Psoas muscle (tissue), 8 donors: ENCODE results near the gene MBD3L3. TPM values are rescaled to one million over a fixed set of nuclear protein-coding genes. Genes with fewer than 3 reads are reported as not detected.
"Not testable (repeated sequence)": the region's sequence is repeated elsewhere in the genome, so short reads cannot be mapped to it uniquely, and the experiment has no call there.

Source experiments
- ATAC-seq, 4 donors: fragments of 200-7000 bp; cut with Tn5 transposase; one replicate each; pipeline ENCODE4 v1.9.1; 2020; ENCODE audit warnings: moderate library complexity in 3 of 4, mild to moderate bottlenecking in 2 of 4
- DNase-seq, 2 donors: peaks; one replicate each; pipeline ENCODE4 v3.0.0-alpha.2; 2020
- H3K27ac ChIP-seq: fragments of 200-600 bp; one replicate; pipeline ENCODE4 v1.8.0; 2022
- H3K27me3 ChIP-seq, 3 donors: fragments of 200-600 bp in 1 of 3; one replicate each; pipeline versions ENCODE4 v1.6.1 to v1.8.0; 2013 to 2022; ENCODE audit warnings: low read length in 2 of 3, mild to moderate bottlenecking in 2 of 3, moderate library complexity in 1 of 3; ENCODE audit not compliant: insufficient read depth in 3 of 3
- H3K36me3 ChIP-seq, 2 donors: fragments of 200-600 bp in 1 of 2; one replicate each; pipeline versions ENCODE4 v1.6.1 to v1.8.0; 2013 to 2022; ENCODE audit warnings: low read depth in 1 of 2, mild to moderate bottlenecking in 1 of 2, moderate library complexity in 1 of 2; ENCODE audit not compliant: insufficient read depth in 1 of 2
- H3K4me1 ChIP-seq: fragments of 200-600 bp; one replicate; pipeline ENCODE4 v1.8.0; 2022
- H3K4me3 ChIP-seq: fragments of 200-600 bp; one replicate; pipeline ENCODE4 v1.8.0; 2022; ENCODE audit warnings: mild to moderate bottlenecking
- H3K9me3 ChIP-seq: fragments of 200-600 bp; one replicate; pipeline ENCODE4 v1.8.0; 2022
- WGBS, 3 donors: extraction: QIAGEN DNeasy Blood & Tissue Kit; methylation state at CpG; one replicate each; pipeline versions ENCODE4 v1.1.6 to v1.1.7; 2013; 5-methylcytosine and 5-hydroxymethylcytosine counted together
- intact Hi-C, 2 donors: fragments of 100-400 bp; cut with DNase I; formaldehyde crosslinking; loops; one replicate each; pipeline versions ENCODE4 v1.11.0 to v1.14.2; 2022
- polyA plus RNA-seq, 3 donors: library from polyadenylated mRNA; stranded (reverse); fragments of 200-250 nt; gene quantifications; one replicate each; pipeline ENCODE4 v1.2.3, GENCODE V29; 2013
- total RNA-seq, 4 donors: library from RNA; stranded (reverse); fragmentation: NEBNext Ultra II Directional in 2 of 4; extraction: Animal tissue kit (Norgen Biotek cat#: 25700) in 2 of 4; gene quantifications; one replicate each; pipeline versions ENCODE4 v1.2.1 to v1.2.4, GENCODE V29; 2021 to 2023
- TF ChIP-seq, protein P1 (sequence below): fragments of 200-600 bp; IDR thresholded peaks from one replicate; pipeline ENCODE4 v1.8.0; 2022; ENCODE audit warnings: antibody characterized with exemption
- donor health status: healthy with polysubstance abuse.
- donor health status: DM: no; HTN: no; CAD: no; lungs with moderate emphysema.
- donor health status: Bipolar disorder and iron deficiency.
- donor health status: healthy.
- donor health status: DM: yes; HTN: yes; CAD: no.
- donor health status: DM: no; HTN: no; CAD: no.
- donor health status: DM: no; HTN: no; CAD: no.
- donor health status: DM: yes; HTN: yes; CAD: no.

Gene MBD3L3
- total and polyA plus RNA-seq, 7 donors, result not detected

DNA sequence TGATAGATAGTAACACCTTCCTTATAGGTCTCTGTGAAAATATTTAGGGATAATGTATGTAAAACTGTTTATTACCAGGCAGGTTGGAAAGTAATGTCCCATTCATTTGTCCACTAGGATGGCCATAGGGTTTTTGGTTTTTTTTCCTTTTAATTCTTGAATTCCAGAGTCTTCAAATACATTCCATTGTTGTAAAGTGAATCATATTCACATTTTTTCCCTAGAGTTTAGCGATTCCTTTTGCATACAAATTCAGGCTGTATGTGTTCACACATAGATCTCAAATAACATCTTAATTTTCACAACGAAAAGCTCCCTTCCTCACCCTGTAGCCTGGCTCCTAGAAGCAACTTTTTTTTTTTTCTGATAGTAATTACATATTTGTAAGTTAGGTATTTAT, 9.2 kb upstream of the MBD3L3 start:
- intact Hi-C loops, result loop anchor here in 1 of 2 donors (10.0 kb wide), 1 partner anchor 1767 kb away; the partner anchor contains the start of genes MBD3L1 and ZNF558
- Histone ChIP-seq H3K4me3 (no peak overlapping the region), H3K9me3 (no peaks in the 10 kb centered on the region), H3K36me3 (peaks cover 9 to 24% of the 10 kb centered on the region in 2 donors), H3K27me3 (peaks cover 0 to 1% (median 0%) of the 10 kb centered on the region in 3 donors), H3K27ac (no peak overlapping the region), H3K4me1 (peaks cover 7% of the 10 kb centered on the region)
- DNase-seq, result no peak
- TF ChIP-seq, protein P1, sequence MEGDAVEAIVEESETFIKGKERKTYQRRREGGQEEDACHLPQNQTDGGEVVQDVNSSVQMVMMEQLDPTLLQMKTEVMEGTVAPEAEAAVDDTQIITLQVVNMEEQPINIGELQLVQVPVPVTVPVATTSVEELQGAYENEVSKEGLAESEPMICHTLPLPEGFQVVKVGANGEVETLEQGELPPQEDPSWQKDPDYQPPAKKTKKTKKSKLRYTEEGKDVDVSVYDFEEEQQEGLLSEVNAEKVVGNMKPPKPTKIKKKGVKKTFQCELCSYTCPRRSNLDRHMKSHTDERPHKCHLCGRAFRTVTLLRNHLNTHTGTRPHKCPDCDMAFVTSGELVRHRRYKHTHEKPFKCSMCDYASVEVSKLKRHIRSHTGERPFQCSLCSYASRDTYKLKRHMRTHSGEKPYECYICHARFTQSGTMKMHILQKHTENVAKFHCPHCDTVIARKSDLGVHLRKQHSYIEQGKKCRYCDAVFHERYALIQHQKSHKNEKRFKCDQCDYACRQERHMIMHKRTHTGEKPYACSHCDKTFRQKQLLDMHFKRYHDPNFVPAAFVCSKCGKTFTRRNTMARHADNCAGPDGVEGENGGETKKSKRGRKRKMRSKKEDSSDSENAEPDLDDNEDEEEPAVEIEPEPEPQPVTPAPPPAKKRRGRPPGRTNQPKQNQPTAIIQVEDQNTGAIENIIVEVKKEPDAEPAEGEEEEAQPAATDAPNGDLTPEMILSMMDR, result no peak
- no peak for ATAC-seq
- 73 to 79% (median 76%) methylated on average over 2 of the region's 2 CpGs for WGBS, 3 donors

DNA sequence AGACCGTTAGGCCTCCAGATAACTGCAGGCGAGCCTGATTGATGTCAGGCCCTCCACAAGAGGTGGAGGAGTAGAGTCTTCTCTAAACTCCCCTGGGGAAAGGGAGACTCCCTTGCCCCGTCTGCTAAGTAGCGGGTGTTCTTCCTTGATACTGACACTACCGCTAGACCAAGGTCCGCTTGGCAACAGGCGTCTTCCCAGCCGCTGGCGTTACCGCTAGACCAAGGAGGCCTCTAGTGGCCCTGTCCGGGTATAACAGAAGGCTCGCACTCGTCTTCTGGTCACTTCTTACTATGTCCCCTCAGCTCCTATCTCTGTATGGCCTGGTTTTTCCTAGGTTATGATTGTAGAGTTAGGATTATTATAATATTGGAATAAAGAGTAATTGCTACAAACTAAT, 8.6 kb upstream of the MBD3L3 start:
- not testable (repeated sequence) for H3K4me3 ChIP-seq, H3K27me3 ChIP-seq, DNase-seq, H3K27ac ChIP-seq, H3K9me3 ChIP-seq, ATAC-seq, H3K4me1 ChIP-seq
- 34 to 43% (median 42%) methylated on average over 13 of the region's 13 CpGs for WGBS, 3 donors
- intact Hi-C loops, result loop anchor here in 1 of 2 donors (10.0 kb wide), 1 partner anchor 1768 kb away; the partner anchor contains the start of genes MBD3L1 and ZNF558
- peaks cover 5 to 18% of the 10 kb centered on the region in 2 donors for H3K36me3 ChIP-seq

DNA sequence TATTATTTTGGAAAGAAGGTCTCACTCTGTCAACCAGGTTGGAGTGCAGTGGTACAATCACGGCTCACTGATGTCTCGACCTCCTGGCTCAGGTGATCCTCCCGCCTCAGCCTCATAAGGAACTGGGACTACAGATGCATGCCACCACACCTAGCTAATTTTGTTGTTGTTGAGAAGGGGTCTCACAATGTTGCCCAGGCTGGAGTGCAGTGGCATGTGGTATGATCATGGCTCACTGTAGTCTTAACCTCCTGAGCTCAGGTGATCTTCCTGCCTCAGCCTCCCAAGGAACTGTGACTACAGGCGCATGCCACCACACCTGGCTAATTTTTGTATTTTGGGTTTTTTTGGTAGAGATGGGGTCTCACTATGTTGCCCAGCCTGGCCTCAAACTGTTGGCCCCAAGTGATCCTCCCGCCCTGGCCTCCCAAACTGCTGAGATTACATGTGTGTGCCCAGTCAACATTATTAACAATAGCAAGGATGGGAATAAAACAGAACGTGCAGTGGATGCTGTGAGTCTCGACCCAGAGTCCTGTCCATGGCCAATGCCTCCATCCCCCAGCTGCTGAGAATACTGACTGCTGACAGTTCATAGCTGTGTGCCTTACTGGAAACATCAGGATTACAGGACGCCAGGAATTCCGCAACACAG, 5.4 kb upstream of the MBD3L3 start:
- H3K36me3 ChIP-seq, result no peaks in the 10 kb centered on the region
- no peak overlapping the region for H3K27ac ChIP-seq
- no peaks in the 10 kb centered on the region for H3K9me3 ChIP-seq
- DNase-seq, result no peak
- intact Hi-C loops, result loop anchor here in 1 of 2 donors (10.0 kb wide), 1 partner anchor 1771 kb away; the partner anchor contains the start of genes MBD3L1 and ZNF558
- WGBS, 3 donors, result 86 to 90% (median 86%) methylated on average over 9 of the region's 9 CpGs
- H3K27me3 ChIP-seq, result peaks cover 0 to 1% (median 0%) of the 10 kb centered on the region in 3 donors
- no peak overlapping the region for H3K4me3 ChIP-seq
- TF ChIP-seq, protein P1, result no peak
- ATAC-seq, result no peak
- H3K4me1 ChIP-seq, result no peaks in the 10 kb centered on the region

DNA sequence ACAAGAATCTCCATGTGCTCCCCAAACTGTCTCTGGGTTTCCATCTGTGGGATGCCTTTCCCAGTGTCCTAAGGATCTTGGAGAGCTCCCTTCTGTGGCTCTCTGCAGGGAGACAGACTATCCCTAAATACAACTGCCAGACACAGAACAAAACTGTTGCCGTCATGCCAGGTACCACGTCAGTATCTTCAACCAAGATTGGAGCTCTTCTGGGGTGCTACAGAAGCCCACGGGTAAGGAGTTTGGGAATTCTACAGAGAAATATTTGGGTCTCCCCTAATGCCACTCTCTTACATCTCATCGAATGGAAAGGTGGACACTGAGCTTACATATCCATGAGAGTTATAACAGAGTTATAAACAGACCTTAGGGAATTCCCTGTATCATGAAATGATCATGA, 4.9 kb upstream of the MBD3L3 start:
- TF ChIP-seq, protein P1, result no peak
- no peak overlapping the region for H3K4me3 ChIP-seq
- ATAC-seq (no peak), DNase-seq (no peak)
- H3K9me3 ChIP-seq, result no peaks in the 10 kb centered on the region
- H3K27me3 ChIP-seq, result peaks cover 0 to 1% (median 0%) of the 10 kb centered on the region in 3 donors
- 64 to 72% (median 67%) methylated on average over 4 of the region's 4 CpGs for WGBS, 3 donors
- no peak overlapping the region for H3K27ac ChIP-seq
- no peaks in the 10 kb centered on the region for H3K4me1 ChIP-seq
- no peaks in the 10 kb centered on the region for H3K36me3 ChIP-seq
- intact Hi-C loops, result loop anchor here in 1 of 2 donors (10.0 kb wide), 1 partner anchor 1771 kb away; the partner anchor contains the start of genes MBD3L1 and ZNF558

DNA sequence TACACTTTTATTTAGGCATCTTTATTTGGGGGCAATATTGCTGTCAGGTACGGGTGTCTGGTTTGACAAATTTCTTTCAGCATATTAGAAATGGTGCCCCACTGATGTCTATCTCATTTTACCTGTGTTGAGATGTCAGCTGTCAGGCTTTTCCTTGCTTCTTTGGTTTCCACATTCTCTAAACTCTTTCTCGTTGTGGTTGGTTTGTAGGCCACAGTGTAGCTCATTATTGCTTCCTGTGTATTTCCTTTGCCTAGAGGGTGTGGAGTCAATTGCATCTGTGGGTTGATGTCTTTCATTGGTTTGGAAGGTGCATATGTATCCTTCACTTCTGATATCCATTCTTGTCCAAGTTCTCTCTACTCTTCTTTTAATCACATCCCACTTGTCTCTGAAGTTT, 1.5 kb upstream of the MBD3L3 start:
- ATAC-seq, H3K9me3 ChIP-seq, H3K4me3 ChIP-seq, H3K4me1 ChIP-seq, H3K27ac ChIP-seq, H3K36me3 ChIP-seq, H3K27me3 ChIP-seq, DNase-seq: not testable (repeated sequence)
- 53 to 60% (median 54%) methylated on average over 1 of the region's 2 CpGs for WGBS, 3 donors
- intact Hi-C loops, result loop anchor here in 1 of 2 donors (10.0 kb wide), 1 partner anchor 1775 kb away; the partner anchor contains the start of genes MBD3L1 and ZNF558

DNA sequence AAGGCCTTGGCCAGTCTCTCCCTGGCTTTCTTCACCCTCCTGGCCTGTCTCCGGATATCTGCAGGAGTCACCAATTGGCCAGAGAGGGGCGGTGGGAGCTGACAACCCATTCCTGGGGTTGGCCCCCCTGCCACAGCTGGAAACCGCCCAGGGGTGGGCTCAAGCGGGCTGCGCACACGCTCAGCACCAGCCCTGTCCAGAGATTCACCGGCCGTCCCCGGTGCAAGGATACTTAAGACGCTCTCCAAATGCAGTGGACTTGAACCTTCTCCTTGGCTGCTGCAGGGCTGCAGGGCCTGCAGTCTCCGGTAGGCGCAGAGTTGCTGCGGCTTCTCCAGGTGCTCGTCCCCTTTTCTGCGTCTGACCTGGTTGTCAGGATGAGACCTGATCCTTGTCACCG, 2.1 kb downstream of the MBD3L3 start:
- H3K36me3 ChIP-seq, H3K4me3 ChIP-seq, H3K27me3 ChIP-seq, DNase-seq, intact Hi-C loops, H3K9me3 ChIP-seq, H3K4me1 ChIP-seq, ATAC-seq, H3K27ac ChIP-seq: not testable (repeated sequence)
- 66 to 81% (median 80%) methylated on average over 7 to 8 of the region's 16 CpGs for WGBS, 3 donors

DNA sequence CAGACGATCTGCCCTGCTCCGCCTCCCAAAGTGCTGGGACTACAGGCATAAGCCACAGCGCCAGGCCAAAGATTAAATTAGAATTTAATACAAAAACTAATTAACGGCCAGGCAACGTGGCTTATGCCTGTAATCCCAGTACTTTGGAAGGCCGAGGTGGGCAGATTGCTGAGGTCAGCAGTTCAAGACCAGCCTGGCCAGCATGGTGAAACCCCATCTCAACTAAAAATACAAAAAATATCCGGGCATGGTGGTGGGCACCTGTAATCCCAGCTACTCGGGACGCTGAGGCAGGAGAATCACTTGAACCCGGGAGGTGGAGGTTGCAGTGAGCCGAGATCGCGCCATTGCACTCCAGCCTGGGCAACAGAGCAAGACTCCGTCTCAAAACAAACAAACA, 2.8 kb downstream of the MBD3L3 start:
- H3K27me3 ChIP-seq, DNase-seq, intact Hi-C loops, H3K27ac ChIP-seq, H3K36me3 ChIP-seq, ATAC-seq, H3K4me1 ChIP-seq, H3K9me3 ChIP-seq, H3K4me3 ChIP-seq: not testable (repeated sequence)
- 91 to 93% (median 92%) methylated on average over 12 of the region's 14 CpGs for WGBS, 3 donors

DNA sequence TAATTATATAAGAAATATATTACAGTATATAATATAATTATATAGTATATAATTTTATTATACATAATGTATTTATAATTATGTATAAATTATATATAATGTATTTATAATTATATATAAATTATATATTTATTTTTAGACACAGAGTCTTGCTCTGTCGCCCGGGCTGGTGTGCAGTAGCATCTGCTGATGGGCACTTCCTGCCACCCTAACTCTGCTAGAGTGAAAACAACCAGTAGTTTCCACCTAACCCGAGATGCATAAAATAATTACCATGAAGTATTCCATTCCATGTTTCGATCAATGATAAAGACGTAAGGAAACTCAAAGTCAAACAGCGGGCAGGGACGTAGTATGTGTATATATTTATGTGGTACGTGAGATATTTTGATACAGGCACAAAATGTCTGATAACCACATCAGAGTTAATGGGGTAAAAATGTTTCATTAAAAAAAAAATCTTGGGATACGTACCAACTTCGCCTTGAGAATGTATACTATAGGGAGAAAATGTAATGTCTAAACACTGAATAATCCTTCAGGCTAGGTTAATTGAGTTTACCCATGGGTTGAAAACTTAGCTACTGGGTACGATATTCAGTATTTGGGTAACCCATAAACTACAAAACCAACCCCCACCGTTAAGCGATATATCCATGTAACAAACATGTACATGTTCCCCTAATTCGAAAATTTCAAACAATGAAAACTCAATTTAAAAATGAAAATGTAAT, 3.7 kb downstream of the MBD3L3 start:
- DNase-seq, H3K27ac ChIP-seq, H3K9me3 ChIP-seq, ATAC-seq, H3K36me3 ChIP-seq, H3K4me3 ChIP-seq, intact Hi-C loops, H3K4me1 ChIP-seq, H3K27me3 ChIP-seq: not testable (repeated sequence)
- 91 to 93% (median 91%) methylated on average over 8 to 12 of the region's 14 CpGs for WGBS, 3 donors
